GM19351 (cell line): ENCODE measurements around the gene ULBP2.

ENCODE experiments used
- ATAC-seq: cut with Tn5 transposase; IDR thresholded peaks from one replicate; pipeline ENCODE4 v1.9.1; 2021; ENCODE audit warnings: mild to moderate bottlenecking, moderate library complexity; ENCODE audit not compliant: unreplicated experiment

The ULBP2 gene

DNA sequence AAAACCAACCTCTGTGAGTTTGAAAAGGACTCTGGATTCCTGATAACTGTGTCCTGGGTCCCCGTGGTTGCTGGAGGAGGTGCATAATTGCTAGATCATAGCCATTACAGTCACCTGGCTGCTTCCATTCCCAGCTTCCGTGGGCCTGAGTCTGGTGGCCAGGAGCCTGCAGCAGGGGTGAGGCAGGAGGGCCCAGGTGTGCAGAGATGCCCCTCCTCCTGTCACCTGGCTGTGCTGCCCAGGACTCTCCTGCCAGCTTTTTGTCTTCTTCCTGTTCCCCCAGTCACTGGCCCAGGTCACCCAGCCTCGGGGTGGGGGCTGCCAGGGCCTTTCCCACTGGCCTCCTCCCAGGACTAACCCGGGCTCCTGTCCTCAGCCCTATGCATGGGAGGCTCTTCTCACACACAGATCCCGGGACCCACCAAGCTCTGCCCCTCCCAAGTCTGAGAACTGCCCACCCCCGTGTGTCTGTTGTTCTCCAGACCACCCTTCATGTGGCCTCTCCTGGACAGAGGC is 53.5 kb downstream of the ULBP2 start:
- no peak for ATAC-seq

- no peak for ATAC-seq
Observed at GRCh38 chr6:149995971-149996370, 54.2 kb downstream of the ULBP2 start.
